HCT116 (cell line): Measurements from ENCODE around the gene HOXC13. TPM values are rescaled to one million over a fixed set of nuclear protein-coding genes. Genes with fewer than 3 reads are reported as not detected.

ENCODE experiments used
- ATAC-seq: fragments of 200-7000 bp; cut with Tn5 transposase; 2 replicates; pipeline ENCODE4 v1.9.1; 2020; ENCODE audit warnings: mild to moderate bottlenecking, moderate library complexity
- BruUV-seq: library from RNA; stranded (reverse); fragments of 400-500 nt; replicated peaks from 2 replicates; lab custom pipeline; 2021; lab: Mats Ljungman, UMichigan
- CTCF ChIA-PET: fragments of 300-600 bp; sonication (Branson Sonifier 250); formaldehyde crosslinking; loops from one replicate; lab custom pipeline; 2021; ENCODE audit warnings: antibody characterized with exemption; lab: Charles Lee
- POLR2A ChIA-PET: fragments of 300-600, 350-600 bp; sonication (Branson Sonifier 250); formaldehyde crosslinking; loops from one replicate; lab custom pipeline; 2021; ENCODE audit warnings: antibody characterized with exemption; lab: Charles Lee
- RAD21 ChIA-PET, 2 experiments: fragments of 300-600 bp; sonication (Branson Sonifier 250); formaldehyde crosslinking; loops; one replicate each; lab custom pipeline; 2023; ENCODE audit warnings: low total read pairs in 2 of 2; ENCODE audit not compliant: uncharacterized antibody in 2 of 2, unreplicated experiment in 2 of 2, low non-redundant PET in 1 of 2; lab: Charles Lee
- DNase-seq: peaks from one replicate; pipeline ENCODE4 v3.0.0-alpha.2; 2010; ENCODE audit warnings: low read depth, low spot score
- H2AFZ ChIP-seq: fragments of 200-600 bp; shearing (Covaris generic), sonication (generic); 2 replicates; pipeline ENCODE4 v1.6.1; 2017; ENCODE audit warnings: low read depth, mixed run types, mixed read lengths, antibody characterized with exemption, low read length; ENCODE audit not compliant: poor library complexity, severe bottlenecking
- H3K27ac ChIP-seq: 2 replicates; pipeline ENCODE4 v1.5.1; 2012; ENCODE audit warnings: low read depth, low read length
- H3K27me3 ChIP-seq: fragments of 200-600 bp; sonication (generic); 2 replicates; pipeline ENCODE4 v1.6.1; 2016; ENCODE audit warnings: mixed run types, low read length, mixed read lengths; ENCODE audit not compliant: insufficient read depth
- H3K36me3 ChIP-seq, 2 experiments: fragments of 200-500 bp in 1 of 2; fragments of 200-600 bp in 1 of 2; sonication (Bioruptor generic) in 1 of 2; sonication (generic) in 1 of 2; 2 replicates each; pipeline versions ENCODE4 v1.5.1 to v1.6.1; 2014 to 2016; ENCODE audit warnings: low read length in 2 of 2, inconsistent platforms in 1 of 2, mixed read lengths in 1 of 2, mixed run types in 1 of 2; ENCODE audit not compliant: insufficient read depth in 2 of 2, control insufficient read depth in 1 of 2
- H3K4me1 ChIP-seq, 2 experiments: fragments of 200-600 bp in 1 of 2; sonication (generic) in 1 of 2; 2 replicates each; pipeline versions ENCODE4 v1.5.1 to v1.6.1; 2012 to 2017; ENCODE audit warnings: low read length in 2 of 2, inconsistent platforms in 1 of 2, mild to moderate bottlenecking in 1 of 2, mixed read lengths in 1 of 2, mixed run types in 1 of 2, moderate library complexity in 1 of 2; ENCODE audit not compliant: insufficient read depth in 2 of 2, control insufficient read depth in 1 of 2
- H3K4me2 ChIP-seq: fragments of 200-600 bp; sonication (generic); 2 replicates; pipeline ENCODE4 v1.6.1; 2017; ENCODE audit warnings: mixed run types, low read length, mixed read lengths
- H3K4me3 ChIP-seq, 2 experiments: fragments of 200-600 bp in 1 of 2; sonication (generic) in 1 of 2; replicated peaks in 1 of 2; 2 replicates each; pipeline ENCODE4 v1.5.1; 2011 to 2016; ENCODE audit warnings: low read length in 2 of 2, control low read depth in 1 of 2, low read depth in 1 of 2, mild to moderate bottlenecking in 1 of 2, mixed read lengths in 1 of 2, mixed run types in 1 of 2
- H3K79me2 ChIP-seq: fragments of 200-600 bp; sonication (generic); 2 replicates; pipeline ENCODE4 v1.6.1; 2017; ENCODE audit warnings: mild to moderate bottlenecking, mixed run types, low read length, moderate library complexity, mixed read lengths; ENCODE audit not compliant: insufficient read depth
- H3K9ac ChIP-seq: fragments of 200-600 bp; sonication (generic); 2 replicates; pipeline ENCODE4 v1.6.1; 2016; ENCODE audit warnings: low read length, mixed read lengths
- H3K9me2 ChIP-seq: fragments of 200-600 bp; sonication (generic), shearing (Covaris generic); 2 replicates; pipeline ENCODE4 v1.6.1; 2017; ENCODE audit warnings: mixed run types, mild to moderate bottlenecking, moderate library complexity; ENCODE audit not compliant: insufficient read depth
- H3K9me3 ChIP-seq, 2 experiments: fragments of 200-500 bp in 1 of 2; fragments of 200-600 bp in 1 of 2; sonication (Bioruptor generic) in 1 of 2; sonication (generic) in 1 of 2; 2 replicates each; pipeline ENCODE4 v1.6.1; 2014 to 2017; ENCODE audit warnings: low read length in 2 of 2, mixed read lengths in 2 of 2, inconsistent platforms in 1 of 2, low read depth in 1 of 2, mild to moderate bottlenecking in 1 of 2, mixed run types in 1 of 2, moderate library complexity in 1 of 2; ENCODE audit not compliant: control insufficient read depth in 1 of 2, insufficient read depth in 1 of 2
- H4K20me1 ChIP-seq: fragments of 200-600 bp; sonication (generic), shearing (Covaris generic); 2 replicates; pipeline ENCODE4 v1.6.1; 2017; ENCODE audit warnings: mixed run types, mild to moderate bottlenecking, moderate library complexity; ENCODE audit not compliant: insufficient read depth
- CTCF ChIP-seq, 3 experiments: fragments of 200-600 bp in 1 of 3; sonication (generic) in 1 of 3; IDR thresholded peaks in 2 of 3; conservative IDR thresholded peaks in 1 of 3; 2 replicates each; pipeline ENCODE4 v1.5.1; 2012 to 2017; ENCODE audit warnings: low read depth in 2 of 3, low read length in 2 of 3, antibody characterized with exemption in 1 of 3, borderline replicate concordance in 1 of 3, control low read depth in 1 of 3, mild to moderate bottlenecking in 1 of 3, mixed read lengths in 1 of 3, mixed run types in 1 of 3, moderate library complexity in 1 of 3; ENCODE audit not compliant: insufficient read depth in 1 of 3
- ELF1 ChIP-seq: IDR thresholded peaks from 2 replicates; pipeline ENCODE4 v1.6.1; 2012; ENCODE audit warnings: low read depth, borderline replicate concordance
- FOSL1 ChIP-seq: IDR thresholded peaks from 2 replicates; pipeline ENCODE4 v1.6.1; 2012; ENCODE audit warnings: low read depth
- RAD21 ChIP-seq: IDR thresholded peaks from 2 replicates; pipeline ENCODE4 v1.6.1; 2012; ENCODE audit warnings: low read depth, mild to moderate bottlenecking
- SRF ChIP-seq: IDR thresholded peaks from 2 replicates; pipeline ENCODE4 v1.6.1; 2012; ENCODE audit warnings: low read depth
- intact Hi-C: fragments of 100-400 bp; cut with micrococcal nuclease; formaldehyde crosslinking; loops from 2 replicates; pipeline ENCODE4 v1.10.0; 2022
- total RNA-seq: library from RNA; stranded (reverse); gene quantifications from one replicate; pipeline ENCODE4 v1.2.1, GENCODE V29; 2021; ENCODE audit not compliant: unreplicated experiment

The HOXC13 gene
- total RNA-seq, 1 experiment from 2014 or later: 3.8 TPM

DNA sequence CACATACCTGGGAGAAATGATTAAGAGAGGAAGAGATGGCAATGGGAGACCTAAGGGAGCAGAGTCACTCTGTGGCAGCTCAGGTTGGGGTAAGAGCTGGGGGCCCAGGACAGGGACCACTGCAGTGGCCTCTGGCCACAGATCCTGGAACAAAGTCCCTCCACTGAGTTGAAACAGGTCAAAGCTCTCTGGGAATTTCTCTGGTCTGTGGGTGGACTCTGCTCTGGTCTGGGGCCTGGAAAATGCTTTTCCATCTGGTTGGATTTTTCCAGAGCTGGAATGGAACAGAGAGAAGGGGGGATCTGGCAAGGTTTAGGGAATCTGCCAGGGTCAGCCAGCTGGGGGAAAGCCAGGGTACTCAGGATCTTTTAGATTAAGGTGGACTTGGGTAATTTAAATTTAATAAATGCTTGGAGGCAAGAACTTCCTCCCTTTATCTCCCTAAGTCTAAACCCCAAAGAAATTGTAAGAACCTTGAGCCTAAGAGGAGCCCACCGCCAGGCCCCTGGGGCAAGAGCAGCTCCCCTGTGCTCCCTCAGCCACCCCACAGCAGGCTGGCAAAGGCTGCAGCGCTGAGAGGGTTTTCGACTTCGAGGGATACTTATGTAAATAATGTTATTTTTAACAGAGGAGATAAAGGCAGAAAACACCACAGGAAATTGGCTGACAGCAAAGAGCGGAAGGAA lies 50.1 kb downstream of the HOXC13 start (continued):
- no peak for TF ChIP-seq SRF

DNA sequence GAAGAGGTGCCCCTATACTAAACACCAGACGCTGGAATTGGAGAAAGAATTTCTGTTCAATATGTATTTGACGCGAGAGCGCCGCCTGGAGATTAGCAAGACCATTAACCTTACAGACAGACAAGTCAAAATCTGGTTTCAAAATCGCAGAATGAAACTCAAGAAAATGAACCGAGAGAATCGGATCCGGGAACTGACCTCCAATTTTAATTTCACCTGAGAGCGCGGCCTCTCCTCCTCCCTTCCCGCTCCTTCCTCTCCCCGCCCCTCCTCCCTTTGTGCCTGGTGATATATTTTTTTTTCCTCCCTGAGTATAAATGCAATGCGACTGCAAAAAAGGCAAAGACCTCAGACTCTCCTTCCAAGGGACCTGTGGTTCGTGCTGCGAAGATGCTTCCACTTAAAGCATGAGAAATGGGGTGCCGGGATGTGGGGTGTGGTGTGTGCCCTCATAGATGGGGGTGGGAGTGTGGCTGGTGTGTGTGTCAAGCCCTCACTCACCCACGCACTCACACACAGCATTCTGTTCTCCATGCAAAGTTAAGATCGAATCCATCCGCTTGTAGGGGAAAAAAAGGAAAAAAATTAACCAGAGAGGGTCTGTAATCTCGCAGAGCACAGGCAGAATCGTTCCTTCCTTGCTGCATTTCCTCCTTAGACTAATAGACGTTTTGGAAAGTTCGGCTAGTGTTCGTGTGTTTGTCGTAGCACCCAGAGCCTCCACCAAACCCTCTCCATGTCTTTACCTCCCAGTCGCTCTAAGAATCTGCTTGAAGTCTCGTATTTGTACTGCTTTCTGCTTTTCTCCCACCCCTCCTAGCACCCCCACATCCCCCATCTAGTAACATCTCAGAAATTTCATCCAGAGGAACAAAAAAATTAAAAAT lies 50.8 kb downstream of the HOXC13 start:
- H3K27me3 ChIP-seq: no peaks in the 10 kb centered on the region
- H3K4me2 ChIP-seq: peak overlapping the region; percentile 80
- H3K36me3 ChIP-seq: no peaks in the 10 kb centered on the region
- H4K20me1 ChIP-seq: no peaks in the 10 kb centered on the region
- ChIA-PET RAD21 (interaction anchor here in 1 of 2 experiments (0.7 kb wide), 1 partner anchor 200 kb away, joined by 3 read pairs; no protein-coding TSS in a partner anchor), CTCF (interaction anchor here (0.8 to 5.7 kb wide), 7 partner anchors 17 to 220 kb away, joined by 3 to 35 read pairs (median 3); no protein-coding TSS in a partner anchor), POLR2A (interaction anchor here (0.6 to 1.1 kb wide), 2 partner anchors 10 to 474 kb away, joined by 3 read pairs; partner anchors contain the start of gene HOXC9)
- no peaks in the 10 kb centered on the region for H3K79me2 ChIP-seq
- no peak overlapping the region for H3K27ac ChIP-seq
- TF ChIP-seq FOSL1: no peak
- peak; percentile 77 for TF ChIP-seq RAD21
- TF ChIP-seq ELF1: no peak
- TF ChIP-seq CTCF (IDR thresholded peaks at IDR 0.05 in 2 of 3, conservative IDR thresholded peaks at IDR 0.05 in 1 of 3; ENCODE audit: borderline replicate concordance in 1 of 3, insufficient read depth in 1 of 3, low read depth in 2 of 3, low read length in 2 of 3): peak; percentile 52 to 81 (median 67)
- peak overlapping the region; percentile 45 for H3K9ac ChIP-seq
- DNase-seq (no peak), ATAC-seq (peak; percentile 57)
- intact Hi-C loops: loop anchor here (5.0 kb wide), 1 partner anchor 222 kb away; no protein-coding TSS in a partner anchor
- no peaks in the 10 kb centered on the region for H3K9me3 ChIP-seq
- BruUV-seq: no TSS peak
- H2AFZ ChIP-seq: peak overlapping the region; percentile 60
- H3K4me3 ChIP-seq: peak overlapping the region; percentile 30 to 49
- H3K4me1 ChIP-seq: peaks cover 9 to 25% of the 10 kb centered on the region in 2 experiments
- no peaks in the 10 kb centered on the region for H3K9me2 ChIP-seq
